Stimulated activated CD4-positive, alpha-beta T cell treated with anti-CD3 and anti-CD28 coated beads, Interleukin-15, amount 100 ng/mL, for 1 hour (primary cell): ENCODE data around the gene EPAS1.
A peak's percentile ranks its signal among the peaks of the same experiment; 100 is the strongest.

Experiments used
- DNase-seq, 2 donors: peaks; one replicate each; pipeline ENCODE4 v3.0.0-alpha.2; 2020; ENCODE audit warnings: low read depth in 1 of 2, low spot score in 1 of 2

EPAS1 gene

GRCh38 chr2:46338674-46339073, 41.5 kb downstream of the EPAS1 start:
- DNase-seq: no peak

- DNase-seq: no peak
Measured at GRCh38 chr2:46339200-46339599, 42.0 kb downstream of the EPAS1 start.

GRCh38 chr2:46339676-46340459, 42.7 kb downstream of the EPAS1 start:
- no peak for DNase-seq

- no peak for DNase-seq
Measured at GRCh38 chr2:46340740-46341420, 43.7 kb downstream of the EPAS1 start.

- DNase-seq: no peak
Measured at GRCh38 chr2:46342566-46343315, 45.5 kb downstream of the EPAS1 start.

- no peak for DNase-seq
Measured at GRCh38 chr2:46344706-46345105, 47.5 kb downstream of the EPAS1 start.

- no peak for DNase-seq
Measured at GRCh38 chr2:46345775-46346174, 48.6 kb downstream of the EPAS1 start.

GRCh38 chr2:46346719-46347118, 49.5 kb downstream of the EPAS1 start:
- no peak for DNase-seq

GRCh38 chr2:46347648-46348280, 50.6 kb downstream of the EPAS1 start:
- DNase-seq: no peak

- DNase-seq: no peak
Measured at GRCh38 chr2:46349115-46349547, 51.9 kb downstream of the EPAS1 start.

- DNase-seq: no peak
Measured at GRCh38 chr2:46350029-46350689, 53.0 kb downstream of the EPAS1 start.

GRCh38 chr2:46351098-46351749, 54.0 kb downstream of the EPAS1 start:
- DNase-seq: peak in 1 of 2 donors; percentile 5

- DNase-seq: peak; percentile 36 to 41
Measured at GRCh38 chr2:46351750-46352138, 54.5 kb downstream of the EPAS1 start.

- no peak for DNase-seq
Measured at GRCh38 chr2:46352621-46353020, 55.4 kb downstream of the EPAS1 start.

- DNase-seq: no peak
Measured at GRCh38 chr2:46353509-46353908, 56.3 kb downstream of the EPAS1 start.

- no peak for DNase-seq
Measured at GRCh38 chr2:46355756-46356155, 58.5 kb downstream of the EPAS1 start.

GRCh38 chr2:46356991-46357390, 59.8 kb downstream of the EPAS1 start:
- DNase-seq: no peak

GRCh38 chr2:46358713-46359112, 61.5 kb downstream of the EPAS1 start:
- no peak for DNase-seq

GRCh38 chr2:46360303-46360702, 63.1 kb downstream of the EPAS1 start:
- DNase-seq: no peak

GRCh38 chr2:46361920-46362666, 64.9 kb downstream of the EPAS1 start:
- no peak for DNase-seq
